ENCODE data around the gene DOCK8. TPM values are rescaled to one million over a fixed set of nuclear protein-coding genes. Genes with fewer than 3 reads are reported as not detected.
A peak's percentile ranks its signal among the peaks of the same experiment; 100 is the strongest.

DOCK8 gene
- total RNA-seq, 1 donor from 2014 or later = 0.54 TPM

DNA sequence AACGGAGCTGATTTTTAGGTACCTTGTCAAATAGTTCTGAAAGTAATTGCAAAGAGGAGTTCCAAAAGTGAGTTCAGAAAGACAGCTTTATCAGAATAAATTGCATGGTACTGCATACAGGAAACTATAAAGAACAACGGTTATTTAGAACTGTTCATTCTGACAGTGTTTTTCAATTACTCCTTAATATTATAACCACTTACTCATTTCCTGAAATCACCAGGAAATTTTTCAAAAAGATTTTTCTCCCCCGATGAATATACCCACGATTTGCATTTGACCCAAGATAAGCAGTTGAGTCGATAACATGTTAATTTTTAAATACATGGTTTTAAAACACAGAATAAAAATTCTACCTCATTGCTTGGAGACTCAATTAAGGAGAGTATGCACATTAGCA lies 9.4 kb downstream of the DOCK8 start:
- Mint-ChIP-seq H3K9me3 (no peaks in the 10 kb centered on the region), H3K4me3 (no peak overlapping the region), H3K27ac (no peak overlapping the region), H3K27me3 (ENCODE audit: insufficient read depth, low read depth) (no peaks in the 10 kb centered on the region), H3K4me1 (peaks cover 15% of the 10 kb centered on the region), H3K36me3 (no peaks in the 10 kb centered on the region)
- Histone ChIP-seq H4K20me1 (ENCODE audit: low read depth) (no peaks in the 10 kb centered on the region), H3K36me3 (no peaks in the 10 kb centered on the region), H3K4me3 (no peak overlapping the region), H3K27ac (no peak overlapping the region), H3K4me2 (no peak overlapping the region), H3K79me2 (ENCODE audit: low read depth) (no peaks in the 10 kb centered on the region), H2AFZ (replicated peaks) (no peak overlapping the region), H3K9me3 (ENCODE audit: low read depth) (no peaks in the 10 kb centered on the region), H3F3A (ENCODE audit: low read depth) (peaks cover 16% of the 10 kb centered on the region), H3K4me1 (peaks cover 18% of the 10 kb centered on the region), H3K27me3 (no peaks in the 10 kb centered on the region), H3K9ac (no peak overlapping the region)
- TF ChIP-seq, protein P1, sequence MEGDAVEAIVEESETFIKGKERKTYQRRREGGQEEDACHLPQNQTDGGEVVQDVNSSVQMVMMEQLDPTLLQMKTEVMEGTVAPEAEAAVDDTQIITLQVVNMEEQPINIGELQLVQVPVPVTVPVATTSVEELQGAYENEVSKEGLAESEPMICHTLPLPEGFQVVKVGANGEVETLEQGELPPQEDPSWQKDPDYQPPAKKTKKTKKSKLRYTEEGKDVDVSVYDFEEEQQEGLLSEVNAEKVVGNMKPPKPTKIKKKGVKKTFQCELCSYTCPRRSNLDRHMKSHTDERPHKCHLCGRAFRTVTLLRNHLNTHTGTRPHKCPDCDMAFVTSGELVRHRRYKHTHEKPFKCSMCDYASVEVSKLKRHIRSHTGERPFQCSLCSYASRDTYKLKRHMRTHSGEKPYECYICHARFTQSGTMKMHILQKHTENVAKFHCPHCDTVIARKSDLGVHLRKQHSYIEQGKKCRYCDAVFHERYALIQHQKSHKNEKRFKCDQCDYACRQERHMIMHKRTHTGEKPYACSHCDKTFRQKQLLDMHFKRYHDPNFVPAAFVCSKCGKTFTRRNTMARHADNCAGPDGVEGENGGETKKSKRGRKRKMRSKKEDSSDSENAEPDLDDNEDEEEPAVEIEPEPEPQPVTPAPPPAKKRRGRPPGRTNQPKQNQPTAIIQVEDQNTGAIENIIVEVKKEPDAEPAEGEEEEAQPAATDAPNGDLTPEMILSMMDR (IDR thresholded peaks at IDR 0.05) = no peak
- TF ChIP-seq EZH2 (IDR thresholded peaks at IDR 0.05) (no peak), EZH2phosphoT487 (IDR thresholded peaks at IDR 0.05) (no peak)
- DNase-seq (ENCODE audit: low spot score) = no peak

DNA sequence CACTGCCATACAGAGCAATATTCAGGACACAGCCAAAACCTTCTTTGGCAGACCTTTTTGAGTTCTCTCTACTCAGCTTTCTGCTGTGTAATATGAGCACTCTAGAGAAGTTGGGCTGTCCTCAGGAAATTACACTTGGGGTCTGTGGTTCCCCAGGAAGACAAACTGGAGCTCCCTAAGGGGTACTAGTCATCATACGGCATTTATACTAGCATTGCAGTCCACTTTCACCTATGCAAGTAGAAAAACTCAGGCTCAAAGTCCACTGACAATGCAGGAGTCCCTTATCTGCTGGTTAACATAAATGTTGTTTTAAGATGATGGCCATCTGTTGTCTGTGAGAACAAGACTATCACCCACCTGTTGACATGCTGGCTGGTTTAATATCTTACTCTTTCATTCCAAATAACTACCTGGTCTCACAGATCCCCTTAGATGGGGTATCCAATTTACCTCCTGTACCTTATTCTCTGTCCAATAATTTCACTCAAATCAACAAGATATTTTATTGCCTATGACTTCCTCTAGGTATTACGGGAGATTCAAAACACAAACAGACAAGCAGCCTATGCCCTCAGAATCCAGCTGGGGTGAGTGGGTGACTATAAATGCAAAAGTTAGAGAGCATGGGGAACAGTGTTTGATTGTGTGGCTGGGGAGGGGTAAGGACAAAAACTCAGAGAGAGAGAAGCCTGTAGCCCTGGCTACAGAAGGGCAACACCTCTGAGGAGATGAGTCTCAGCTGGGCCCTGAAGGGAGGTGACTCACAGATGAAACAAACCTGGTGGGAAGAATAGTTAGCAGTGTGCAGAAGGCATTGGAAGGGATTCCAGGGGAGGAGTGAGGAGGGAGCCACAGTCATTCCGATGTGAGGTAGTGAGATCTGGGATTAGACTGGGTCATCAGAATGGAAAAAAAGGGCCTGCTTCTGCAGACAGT lies 10.2 kb downstream of the DOCK8 start:
- Histone ChIP-seq H3K4me2 (no peak overlapping the region), H3K9me3 (ENCODE audit: low read depth) (no peaks in the 10 kb centered on the region), H3K4me3 (no peak overlapping the region), H4K20me1 (ENCODE audit: low read depth) (no peaks in the 10 kb centered on the region), H3F3A (ENCODE audit: low read depth) (peaks cover 16% of the 10 kb centered on the region), H3K79me2 (ENCODE audit: low read depth) (no peaks in the 10 kb centered on the region), H2AFZ (replicated peaks) (no peak overlapping the region), H3K4me1 (peaks cover 18% of the 10 kb centered on the region), H3K27me3 (no peaks in the 10 kb centered on the region), H3K36me3 (no peaks in the 10 kb centered on the region), H3K27ac (no peak overlapping the region), H3K9ac (no peak overlapping the region)
- Mint-ChIP-seq H3K27me3 (ENCODE audit: insufficient read depth, low read depth) (no peaks in the 10 kb centered on the region), H3K4me3 (no peak overlapping the region), H3K9me3 (no peaks in the 10 kb centered on the region), H3K36me3 (no peaks in the 10 kb centered on the region), H3K27ac (peak overlapping the region; percentile 36), H3K4me1 (peaks cover 15% of the 10 kb centered on the region)
- DNase-seq (ENCODE audit: low spot score) = no peak
- TF ChIP-seq EZH2 (IDR thresholded peaks at IDR 0.05) (no peak), EZH2phosphoT487 (IDR thresholded peaks at IDR 0.05) (no peak)
- TF ChIP-seq, protein P1 (IDR thresholded peaks at IDR 0.05) = no peak

DNA sequence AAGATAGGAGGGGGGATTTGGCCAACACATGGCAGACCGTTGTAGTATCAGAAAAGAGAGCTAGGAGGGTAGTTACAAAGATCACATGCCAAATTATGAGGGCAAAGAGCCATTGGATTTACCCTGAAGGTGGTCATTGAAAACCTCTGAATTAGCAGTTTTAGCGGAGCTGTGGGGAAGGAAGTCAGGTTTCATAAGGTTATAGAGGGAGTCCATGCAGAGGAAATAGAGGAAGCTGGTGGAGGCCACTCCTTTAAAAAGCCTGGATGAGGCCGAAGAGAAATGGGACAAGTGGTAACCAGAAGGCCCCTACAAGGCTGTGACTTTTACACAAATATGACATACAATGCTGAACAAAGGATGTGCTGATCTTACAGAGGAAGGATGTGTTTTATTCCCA lies 13.2 kb downstream of the DOCK8 start:
- peaks cover 10% of the 10 kb centered on the region for H3K4me1 ChIP-seq
- H4K20me1 ChIP-seq (ENCODE audit: low read depth) = no peaks in the 10 kb centered on the region
- H3K36me3 Mint-ChIP-seq = no peaks in the 10 kb centered on the region
- no peaks in the 10 kb centered on the region for H3K9me3 ChIP-seq (ENCODE audit: low read depth)
- H3F3A ChIP-seq (ENCODE audit: low read depth) = peaks cover 10% of the 10 kb centered on the region
- no peaks in the 10 kb centered on the region for H3K27me3 ChIP-seq
- H3K4me3 Mint-ChIP-seq = no peak overlapping the region
- H3K9ac ChIP-seq = no peak overlapping the region
- H3K27ac Mint-ChIP-seq = no peak overlapping the region
- no peak overlapping the region for H3K4me2 ChIP-seq
- H3K79me2 ChIP-seq (ENCODE audit: low read depth) = no peaks in the 10 kb centered on the region
- H3K9me3 Mint-ChIP-seq = peaks cover 3% of the 10 kb centered on the region
- H2AFZ ChIP-seq (replicated peaks) = no peak overlapping the region
- H3K27ac ChIP-seq = no peak overlapping the region
- H3K4me1 Mint-ChIP-seq = peaks cover 5% of the 10 kb centered on the region
- no peaks in the 10 kb centered on the region for H3K36me3 ChIP-seq
- TF ChIP-seq, protein P1 (IDR thresholded peaks at IDR 0.05) = no peak
- no peak for TF ChIP-seq EZH2 (IDR thresholded peaks at IDR 0.05)
- no peak for DNase-seq (ENCODE audit: low spot score)
- no peak overlapping the region for H3K4me3 ChIP-seq
- H3K27me3 Mint-ChIP-seq (ENCODE audit: insufficient read depth, low read depth) = no peaks in the 10 kb centered on the region

All from neural progenitor cell (in vitro differentiated cells).